Upper lobe of left lung (tissue), 4 donors: ENCODE results near the gene DNMT3A.

ENCODE experiments used
- POLR2A ChIP-seq, 4 donors: fragments of 450-650 bp; IDR thresholded peaks; one replicate each; pipeline ENCODE4 v1.5.1; 2016 to 2017; ENCODE audit warnings: antibody characterized with exemption in 4 of 4, mild to moderate bottlenecking in 2 of 4
- POLR2AphosphoS5 ChIP-seq, 2 donors: sonication (generic); formaldehyde crosslinking; IDR thresholded peaks; one replicate each; pipeline ENCODE4 v1.5.1; 2017; ENCODE audit warnings: antibody characterized with exemption in 2 of 2
- TF ChIP-seq, protein P1 (sequence below), 6 experiments: fragments of 450-650 bp in 4 of 6; fragments of 200-600 bp in 2 of 6; sonication (generic) in 2 of 6; IDR thresholded peaks; one replicate each; pipeline ENCODE4 v1.5.1; 2016 to 2019; ENCODE audit warnings: antibody characterized with exemption in 6 of 6

DNA sequence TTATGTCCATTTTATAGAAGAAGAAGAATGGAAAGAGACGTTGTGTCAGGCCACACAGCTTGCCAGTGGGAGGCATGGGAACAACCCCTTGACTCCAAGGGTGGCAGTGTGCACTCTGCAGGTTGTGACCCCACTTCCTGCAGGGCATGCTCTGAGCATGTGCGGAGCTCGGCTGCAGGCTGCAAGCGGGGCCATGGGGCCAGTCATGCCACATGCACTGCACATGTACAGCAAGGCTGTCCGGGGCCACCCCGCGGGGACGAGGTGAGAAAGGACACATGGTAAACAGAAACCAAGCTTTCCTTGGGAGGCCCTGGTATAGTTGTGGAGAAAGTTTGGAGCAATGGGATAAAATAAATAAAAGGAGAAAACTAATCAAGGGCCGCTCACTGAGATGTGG is 47.4 kb upstream of the DNMT3A start:
- TF ChIP-seq, protein P1, sequence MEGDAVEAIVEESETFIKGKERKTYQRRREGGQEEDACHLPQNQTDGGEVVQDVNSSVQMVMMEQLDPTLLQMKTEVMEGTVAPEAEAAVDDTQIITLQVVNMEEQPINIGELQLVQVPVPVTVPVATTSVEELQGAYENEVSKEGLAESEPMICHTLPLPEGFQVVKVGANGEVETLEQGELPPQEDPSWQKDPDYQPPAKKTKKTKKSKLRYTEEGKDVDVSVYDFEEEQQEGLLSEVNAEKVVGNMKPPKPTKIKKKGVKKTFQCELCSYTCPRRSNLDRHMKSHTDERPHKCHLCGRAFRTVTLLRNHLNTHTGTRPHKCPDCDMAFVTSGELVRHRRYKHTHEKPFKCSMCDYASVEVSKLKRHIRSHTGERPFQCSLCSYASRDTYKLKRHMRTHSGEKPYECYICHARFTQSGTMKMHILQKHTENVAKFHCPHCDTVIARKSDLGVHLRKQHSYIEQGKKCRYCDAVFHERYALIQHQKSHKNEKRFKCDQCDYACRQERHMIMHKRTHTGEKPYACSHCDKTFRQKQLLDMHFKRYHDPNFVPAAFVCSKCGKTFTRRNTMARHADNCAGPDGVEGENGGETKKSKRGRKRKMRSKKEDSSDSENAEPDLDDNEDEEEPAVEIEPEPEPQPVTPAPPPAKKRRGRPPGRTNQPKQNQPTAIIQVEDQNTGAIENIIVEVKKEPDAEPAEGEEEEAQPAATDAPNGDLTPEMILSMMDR (IDR thresholded peaks at IDR 0.05), result no peak
- no peak for TF ChIP-seq POLR2AphosphoS5 (IDR thresholded peaks at IDR 0.05)
- TF ChIP-seq POLR2A (IDR thresholded peaks at IDR 0.05), result no peak
